SK-N-SH treated with all-trans-retinoic acid at 6 μM for 48 hours (cell line): ENCODE results near the gene FAM20C.

Source experiments
- ATAC-seq: fragments of 200-7000 bp; cut with Tn5 transposase; 3 replicates; pipeline ENCODE4 v1.9.1; 2020; ENCODE audit warnings: mild to moderate bottlenecking, moderate library complexity
- BACH2 ChIP-seq: fragments of 250-450 bp; sonication (Bioruptor Pico); IDR thresholded peaks from 2 replicates; pipeline ENCODE4 v1.9.0; 2021; ENCODE audit warnings: mild to moderate bottlenecking, borderline replicate concordance
- CREB5 ChIP-seq: fragments of 250-450 bp; sonication (Bioruptor Pico); IDR thresholded peaks from 2 replicates; pipeline ENCODE4 v1.5.1; 2020; ENCODE audit warnings: low read depth, mild to moderate bottlenecking, moderate library complexity
- CSDC2 ChIP-seq: fragments of 250-450 bp; sonication (Bioruptor Pico); IDR thresholded peaks from 2 replicates; pipeline ENCODE4 v1.5.0; 2020; ENCODE audit warnings: mild to moderate bottlenecking, moderate library complexity
- CSRNP3 ChIP-seq: fragments of 250-450 bp; sonication (Bioruptor Pico); IDR thresholded peaks from 2 replicates; pipeline ENCODE4 v1.5.1; 2021; ENCODE audit warnings: mild to moderate bottlenecking, moderate library complexity
- ESRRG ChIP-seq: fragments of 250-450 bp; sonication (Bioruptor Pico); IDR thresholded peaks from 2 replicates; pipeline ENCODE4 v1.6.1; 2021; ENCODE audit warnings: mild to moderate bottlenecking
- GLIS3 ChIP-seq: fragments of 250-450 bp; sonication (Bioruptor Pico); IDR thresholded peaks from 2 replicates; pipeline ENCODE4 v1.5.0; 2020; ENCODE audit warnings: mild to moderate bottlenecking, moderate library complexity
- ISL1 ChIP-seq: fragments of 250-450 bp; sonication (Bioruptor Pico); IDR thresholded peaks from 2 replicates; pipeline ENCODE4 v2.1.2; 2022; ENCODE audit warnings: mild to moderate bottlenecking, moderate library complexity
- OSR1 ChIP-seq: fragments of 250-450 bp; sonication (Bioruptor Pico); IDR thresholded peaks from 2 replicates; pipeline ENCODE4 v1.8.0; 2022; ENCODE audit warnings: moderate library complexity, mild to moderate bottlenecking, inconsistent platforms
- PATZ1 ChIP-seq: fragments of 250-450 bp; sonication (Bioruptor Pico); IDR thresholded peaks from 2 replicates; pipeline ENCODE4 v1.8.0; 2020; ENCODE audit warnings: mild to moderate bottlenecking, moderate library complexity, borderline replicate concordance
- PPARA ChIP-seq: fragments of 250-450 bp; sonication (Bioruptor Pico); IDR thresholded peaks from 2 replicates; pipeline ENCODE4 v1.5.0; 2020; ENCODE audit warnings: mild to moderate bottlenecking, borderline replicate concordance
- RARB ChIP-seq: fragments of 250-450 bp; sonication (Bioruptor Pico); IDR thresholded peaks from 2 replicates; pipeline ENCODE4 v1.8.0; 2021; ENCODE audit warnings: mild to moderate bottlenecking, moderate library complexity
- SNAI2 ChIP-seq: fragments of 250-450 bp; sonication (Bioruptor Pico); IDR thresholded peaks from 2 replicates; pipeline ENCODE4 v1.5.0; 2020; ENCODE audit warnings: mild to moderate bottlenecking, moderate library complexity
- TCF4 ChIP-seq: fragments of 250-450 bp; sonication (Bioruptor Pico); IDR thresholded peaks from 2 replicates; pipeline ENCODE4 v1.8.0; 2021; ENCODE audit warnings: mild to moderate bottlenecking, moderate library complexity, borderline replicate concordance
- TOX ChIP-seq: fragments of 250-450 bp; sonication (Bioruptor Pico); IDR thresholded peaks from 2 replicates; pipeline ENCODE4 v1.8.0; 2021; ENCODE audit warnings: mild to moderate bottlenecking, moderate library complexity, borderline replicate concordance
- ZC3H10 ChIP-seq: fragments of 250-450 bp; sonication (Bioruptor Pico); IDR thresholded peaks from 2 replicates; pipeline ENCODE4 v1.5.1; 2021; ENCODE audit warnings: mild to moderate bottlenecking, moderate library complexity
- ZFP3 ChIP-seq: fragments of 250-450 bp; sonication (Bioruptor Pico); IDR thresholded peaks from 2 replicates; pipeline ENCODE4 v1.5.0; 2020; ENCODE audit warnings: mild to moderate bottlenecking, moderate library complexity
- ZFP30 ChIP-seq: fragments of 450-650 bp; formaldehyde crosslinking; IDR thresholded peaks from 2 replicates; pipeline ENCODE4 v1.5.0; 2022; ENCODE audit warnings: mild to moderate bottlenecking, moderate library complexity
- ZNF565 ChIP-seq: fragments of 450-650 bp; formaldehyde crosslinking; conservative IDR thresholded peaks from 2 replicates; pipeline ENCODE4 v1.5.0; 2020; ENCODE audit warnings: low read depth, mild to moderate bottlenecking, moderate library complexity
- ZNF70 ChIP-seq: fragments of 450-650 bp; formaldehyde crosslinking; IDR thresholded peaks from 2 replicates; pipeline ENCODE4 v1.5.0; 2020; ENCODE audit warnings: mild to moderate bottlenecking, moderate library complexity
- ZNF8 ChIP-seq: fragments of 450-650 bp; formaldehyde crosslinking; IDR thresholded peaks from 2 replicates; pipeline ENCODE4 v1.5.0; 2020; ENCODE audit warnings: mild to moderate bottlenecking, moderate library complexity
- TF ChIP-seq, protein P1 (sequence below): fragments of 250-450 bp; sonication (Bioruptor Pico); IDR thresholded peaks from 2 replicates; pipeline ENCODE4 v1.8.0; 2021; ENCODE audit warnings: low read depth, mild to moderate bottlenecking, moderate library complexity, borderline replicate concordance
- TF ChIP-seq, protein P2 (sequence below): fragments of 250-450 bp; sonication (Bioruptor Pico); IDR thresholded peaks from 2 replicates; pipeline ENCODE4 v1.5.0; 2020; ENCODE audit warnings: mild to moderate bottlenecking, moderate library complexity

The FAM20C gene

GRCh38 chr7:247181-247580, 54.8 kb downstream of the FAM20C start (continued):
- TF ChIP-seq ZC3H10 (CRISPR knock-in tag): no peak

DNA sequence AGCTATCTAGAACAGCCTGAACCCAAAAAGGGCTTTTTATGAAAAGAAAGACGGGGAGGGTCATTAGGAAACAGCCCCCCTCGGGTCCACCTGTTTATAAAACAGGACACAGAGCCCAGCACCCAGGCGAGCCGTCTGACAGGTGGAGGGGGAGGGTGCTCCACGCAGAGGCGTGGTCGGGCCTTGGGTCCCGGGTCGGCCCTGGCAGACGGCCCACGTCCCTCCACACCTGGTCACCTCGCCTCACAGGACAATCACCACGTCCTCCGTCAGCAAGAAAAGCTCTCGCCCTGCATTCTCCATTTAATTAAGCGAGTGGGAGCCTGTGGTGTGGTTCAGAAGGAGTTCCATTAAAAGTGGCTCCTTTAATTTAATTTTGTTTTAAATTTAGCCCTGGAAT, 55.3 kb downstream of the FAM20C start:
- ATAC-seq: no peak
- no peak for TF ChIP-seq BACH2 (CRISPR knock-in tag)
- TF ChIP-seq OSR1 (CRISPR knock-in tag): no peak
- TF ChIP-seq ZC3H10 (CRISPR knock-in tag): no peak
- TF ChIP-seq RARB (CRISPR knock-in tag): no peak
- no peak for TF ChIP-seq TOX
- TF ChIP-seq TCF4 (CRISPR knock-in tag): no peak
- no peak for TF ChIP-seq ZFP30 (CRISPR knock-in tag)
- TF ChIP-seq SNAI2 (CRISPR knock-in tag): no peak

GRCh38 chr7:248732-249435, 56.5 kb downstream of the FAM20C start:
- ATAC-seq: no peak
- no peak for TF ChIP-seq ZC3H10 (CRISPR knock-in tag)
- no peak for TF ChIP-seq CREB5 (CRISPR knock-in tag)
- TF ChIP-seq RARB (CRISPR knock-in tag): no peak
- no peak for TF ChIP-seq ESRRG (CRISPR knock-in tag)
- no peak for TF ChIP-seq PATZ1 (CRISPR knock-in tag)
- TF ChIP-seq ZFP3 (CRISPR knock-in tag): no peak
- TF ChIP-seq OSR1 (CRISPR knock-in tag): no peak
- TF ChIP-seq GLIS3 (CRISPR knock-in tag): no peak
- TF ChIP-seq SNAI2 (CRISPR knock-in tag): no peak
- no peak for TF ChIP-seq ZNF565 (CRISPR knock-in tag)
- TF ChIP-seq, protein P1, sequence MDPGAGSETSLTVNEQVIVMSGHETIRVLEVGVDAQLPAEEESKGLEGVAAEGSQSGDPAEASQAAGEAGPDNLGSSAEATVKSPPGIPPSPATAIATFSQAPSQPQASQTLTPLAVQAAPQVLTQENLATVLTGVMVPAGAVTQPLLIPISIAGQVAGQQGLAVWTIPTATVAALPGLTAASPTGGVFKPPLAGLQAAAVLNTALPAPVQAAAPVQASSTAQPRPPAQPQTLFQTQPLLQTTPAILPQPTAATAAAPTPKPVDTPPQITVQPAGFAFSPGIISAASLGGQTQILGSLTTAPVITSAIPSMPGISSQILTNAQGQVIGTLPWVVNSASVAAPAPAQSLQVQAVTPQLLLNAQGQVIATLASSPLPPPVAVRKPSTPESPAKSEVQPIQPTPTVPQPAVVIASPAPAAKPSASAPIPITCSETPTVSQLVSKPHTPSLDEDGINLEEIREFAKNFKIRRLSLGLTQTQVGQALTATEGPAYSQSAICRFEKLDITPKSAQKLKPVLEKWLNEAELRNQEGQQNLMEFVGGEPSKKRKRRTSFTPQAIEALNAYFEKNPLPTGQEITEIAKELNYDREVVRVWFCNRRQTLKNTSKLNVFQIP (CRISPR knock-in tag): no peak
- no peak for TF ChIP-seq BACH2 (CRISPR knock-in tag)

DNA sequence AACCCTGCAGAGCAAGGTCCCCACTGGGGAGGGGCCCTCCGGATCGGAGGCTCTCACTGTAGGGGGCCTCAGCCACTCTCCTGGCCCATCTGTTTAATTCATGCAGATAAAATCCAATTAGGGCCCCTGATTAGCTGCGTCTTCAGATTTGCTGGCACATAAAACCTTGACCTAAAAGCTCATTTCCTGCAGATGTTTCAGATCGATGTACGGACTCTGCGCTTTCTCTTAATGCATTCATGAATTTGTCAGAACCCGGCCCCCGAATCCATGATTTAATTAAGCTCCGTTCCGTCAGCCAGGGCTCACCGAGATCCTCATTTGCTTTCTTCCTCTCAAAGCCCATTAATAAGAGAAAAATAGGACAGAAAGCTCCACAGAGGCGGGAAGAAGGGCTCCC, 57.6 kb downstream of the FAM20C start:
- ATAC-seq: no peak
- no peak for TF ChIP-seq PATZ1 (CRISPR knock-in tag)
- no peak for TF ChIP-seq ISL1
- TF ChIP-seq ZFP3 (CRISPR knock-in tag): no peak
- no peak for TF ChIP-seq TOX
- TF ChIP-seq, protein P2, sequence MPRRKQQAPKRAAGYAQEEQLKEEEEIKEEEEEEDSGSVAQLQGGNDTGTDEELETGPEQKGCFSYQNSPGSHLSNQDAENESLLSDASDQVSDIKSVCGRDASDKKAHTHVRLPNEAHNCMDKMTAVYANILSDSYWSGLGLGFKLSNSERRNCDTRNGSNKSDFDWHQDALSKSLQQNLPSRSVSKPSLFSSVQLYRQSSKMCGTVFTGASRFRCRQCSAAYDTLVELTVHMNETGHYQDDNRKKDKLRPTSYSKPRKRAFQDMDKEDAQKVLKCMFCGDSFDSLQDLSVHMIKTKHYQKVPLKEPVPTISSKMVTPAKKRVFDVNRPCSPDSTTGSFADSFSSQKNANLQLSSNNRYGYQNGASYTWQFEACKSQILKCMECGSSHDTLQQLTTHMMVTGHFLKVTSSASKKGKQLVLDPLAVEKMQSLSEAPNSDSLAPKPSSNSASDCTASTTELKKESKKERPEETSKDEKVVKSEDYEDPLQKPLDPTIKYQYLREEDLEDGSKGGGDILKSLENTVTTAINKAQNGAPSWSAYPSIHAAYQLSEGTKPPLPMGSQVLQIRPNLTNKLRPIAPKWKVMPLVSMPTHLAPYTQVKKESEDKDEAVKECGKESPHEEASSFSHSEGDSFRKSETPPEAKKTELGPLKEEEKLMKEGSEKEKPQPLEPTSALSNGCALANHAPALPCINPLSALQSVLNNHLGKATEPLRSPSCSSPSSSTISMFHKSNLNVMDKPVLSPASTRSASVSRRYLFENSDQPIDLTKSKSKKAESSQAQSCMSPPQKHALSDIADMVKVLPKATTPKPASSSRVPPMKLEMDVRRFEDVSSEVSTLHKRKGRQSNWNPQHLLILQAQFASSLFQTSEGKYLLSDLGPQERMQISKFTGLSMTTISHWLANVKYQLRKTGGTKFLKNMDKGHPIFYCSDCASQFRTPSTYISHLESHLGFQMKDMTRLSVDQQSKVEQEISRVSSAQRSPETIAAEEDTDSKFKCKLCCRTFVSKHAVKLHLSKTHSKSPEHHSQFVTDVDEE (CRISPR knock-in tag): no peak
- TF ChIP-seq CSDC2 (CRISPR knock-in tag): no peak
- TF ChIP-seq ZNF8 (CRISPR knock-in tag): no peak
- TF ChIP-seq CREB5 (CRISPR knock-in tag): no peak
- TF ChIP-seq CSRNP3 (CRISPR knock-in tag): no peak
- TF ChIP-seq GLIS3 (CRISPR knock-in tag): no peak
- no peak for TF ChIP-seq PPARA
- no peak for TF ChIP-seq ZNF70 (CRISPR knock-in tag)
- no peak for TF ChIP-seq ZNF565 (CRISPR knock-in tag)
- no peak for TF ChIP-seq ZC3H10 (CRISPR knock-in tag)
- no peak for TF ChIP-seq TCF4 (CRISPR knock-in tag)
- no peak for TF ChIP-seq RARB (CRISPR knock-in tag)
- TF ChIP-seq, all 23 proteins: peak for 0
